GM19463 (cell line): Measurements from ENCODE around the gene CORIN.

Source experiments
- ATAC-seq: cut with Tn5 transposase; IDR thresholded peaks from one replicate; pipeline ENCODE4 v1.9.1; 2021; ENCODE audit warnings: mild to moderate bottlenecking, moderate library complexity; ENCODE audit not compliant: unreplicated experiment

The CORIN gene

GRCh38 chr4:47837908-47838294 lies at the start of gene CORIN:
Gene CORIN, minus strand, starts transcription at chr4:47838067. Its CDS starts 118 bp downstream, at chr4:47837949.
- no peak for ATAC-seq

GRCh38 chr4:47882228-47882627 lies 44.4 kb upstream of the CORIN start:
- no peak for ATAC-seq

GRCh38 chr4:47879458-47879857 lies 41.6 kb upstream of the CORIN start:
- no peak for ATAC-seq

GRCh38 chr4:47876784-47877546 lies 39.1 kb upstream of the CORIN start:
- no peak for ATAC-seq

GRCh38 chr4:47876310-47876709 lies 38.4 kb upstream of the CORIN start:
- no peak for ATAC-seq

- ATAC-seq = no peak
These were observed 36.1 kb upstream of the CORIN start for GRCh38 chr4:47873877-47874541.

GRCh38 chr4:47863486-47863885 lies 25.6 kb upstream of the CORIN start:
- ATAC-seq = no peak

GRCh38 chr4:47862297-47862696 lies 24.4 kb upstream of the CORIN start:
- no peak for ATAC-seq

GRCh38 chr4:47860305-47860704 lies 22.4 kb upstream of the CORIN start:
- no peak for ATAC-seq

GRCh38 chr4:47858006-47858405 lies 20.1 kb upstream of the CORIN start:
- ATAC-seq = no peak

- ATAC-seq = no peak
These were observed 18.8 kb upstream of the CORIN start for GRCh38 chr4:47856713-47857112.

GRCh38 chr4:47855350-47855749 lies 17.5 kb upstream of the CORIN start:
- no peak for ATAC-seq

- ATAC-seq = no peak
These were observed 14.3 kb upstream of the CORIN start for GRCh38 chr4:47852136-47852535.

GRCh38 chr4:47849466-47849865 lies 11.6 kb upstream of the CORIN start:
- ATAC-seq = no peak

GRCh38 chr4:47848041-47848440 lies 10.2 kb upstream of the CORIN start:
- no peak for ATAC-seq

GRCh38 chr4:47842985-47843384 lies 5.1 kb upstream of the CORIN start:
- no peak for ATAC-seq

GRCh38 chr4:47840291-47840690 lies 2.4 kb upstream of the CORIN start:
- no peak for ATAC-seq

GRCh38 chr4:47839259-47839658 lies 1.4 kb upstream of the CORIN start:
- peak; percentile 37 for ATAC-seq

- ATAC-seq = no peak
These were observed 578 bp upstream of the CORIN start for GRCh38 chr4:47838445-47838844.

- ATAC-seq = peak; percentile 61
These were observed 566 bp downstream of the CORIN start for GRCh38 chr4:47837094-47837907.

- peak; percentile 72 for ATAC-seq
These were observed 1.2 kb downstream of the CORIN start for GRCh38 chr4:47836641-47837093.

- ATAC-seq = no peak
These were observed 2.4 kb downstream of the CORIN start for GRCh38 chr4:47835494-47835893.
